ENCODE data around the gene MBLAC1. TPM values are rescaled to one million over a fixed set of nuclear protein-coding genes. Genes with fewer than 3 reads are reported as not detected.

MBLAC1 gene
- total RNA-seq, 1 experiment from 2014 or later = 0.69 TPM

DNA sequence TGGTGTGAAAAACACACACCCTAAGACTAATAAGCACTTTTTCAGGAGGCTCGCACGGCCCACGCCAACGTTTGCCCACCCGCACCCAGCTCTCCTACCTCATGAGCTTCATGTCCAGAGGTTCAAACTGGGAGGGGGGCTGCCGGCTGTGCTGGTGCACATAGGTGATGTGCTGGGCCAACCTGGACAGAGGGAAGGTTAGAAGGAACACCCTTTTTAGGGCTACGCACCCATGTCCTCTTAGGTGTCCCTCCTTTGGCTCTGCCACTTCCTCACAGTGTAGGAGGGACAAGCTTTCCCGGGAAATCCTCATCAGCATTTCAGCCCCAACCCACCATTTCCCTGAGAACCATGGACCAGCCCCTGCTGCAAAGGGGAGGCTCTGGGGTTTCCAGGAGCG lies 31.5 kb upstream of the MBLAC1 start:
- DNase-seq (ENCODE audit: extremely low read depth, low read depth) = no peak

DNA sequence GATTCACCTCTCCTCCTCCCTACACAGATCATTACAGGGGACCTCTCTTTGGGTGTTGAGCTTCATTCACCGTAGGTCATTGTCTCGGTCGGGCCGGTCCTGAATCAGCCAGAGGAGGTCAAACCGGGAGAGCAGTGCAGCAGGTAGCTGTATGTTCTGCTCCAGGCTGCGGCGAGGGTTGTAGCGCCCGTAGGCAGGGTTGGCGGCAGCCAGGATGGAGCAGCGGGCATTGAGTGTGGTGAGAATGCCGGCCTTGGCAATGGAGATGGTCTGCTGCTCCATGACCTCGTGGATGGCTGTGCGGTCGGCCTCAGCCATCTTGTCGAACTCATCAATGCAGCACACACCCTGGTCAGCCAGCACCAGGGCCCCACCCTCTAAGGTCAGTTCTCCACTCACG lies 31.1 kb upstream of the MBLAC1 start:
- no peak for DNase-seq (ENCODE audit: extremely low read depth, low read depth)

DNA sequence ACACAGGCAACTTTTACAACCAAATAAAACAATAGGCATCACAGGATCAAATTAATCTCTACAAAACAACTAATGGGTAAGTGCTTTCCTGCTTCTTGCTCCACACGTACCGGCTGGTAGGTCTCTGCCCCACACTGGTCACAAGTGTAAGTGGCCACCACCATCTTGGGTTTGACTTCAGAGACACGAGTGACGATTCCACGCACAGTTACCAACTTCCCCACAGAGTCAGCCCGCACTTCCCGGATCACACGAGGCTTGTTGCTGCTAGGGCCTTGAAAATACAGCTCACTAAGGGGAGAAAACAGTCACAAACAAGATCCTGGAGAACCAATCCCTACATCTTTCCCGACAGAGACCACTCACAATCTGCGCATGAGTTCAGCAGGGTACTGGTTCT lies 27.9 kb upstream of the MBLAC1 start:
- no peak for DNase-seq (ENCODE audit: extremely low read depth, low read depth)

DNA sequence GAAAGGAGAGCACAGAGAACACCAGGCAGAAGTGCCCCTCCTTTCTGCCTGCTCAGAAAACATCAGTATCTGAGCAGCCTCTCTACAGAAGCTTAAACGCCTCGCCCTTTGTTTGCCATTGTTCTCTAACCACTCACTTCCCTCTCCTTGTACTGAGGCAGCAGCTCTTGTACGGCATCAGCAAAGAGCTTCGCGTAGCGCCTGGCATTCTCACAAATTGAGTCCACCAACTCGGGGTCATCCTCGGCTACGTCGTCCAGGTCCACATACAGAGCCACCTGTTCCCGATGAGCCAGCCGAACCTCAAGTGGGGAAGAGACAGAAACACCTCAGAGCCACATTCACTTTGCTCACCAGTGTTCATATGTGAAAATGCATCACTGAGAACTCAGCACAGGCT lies 27.3 kb upstream of the MBLAC1 start:
- DNase-seq (ENCODE audit: extremely low read depth, low read depth) = no peak

DNA sequence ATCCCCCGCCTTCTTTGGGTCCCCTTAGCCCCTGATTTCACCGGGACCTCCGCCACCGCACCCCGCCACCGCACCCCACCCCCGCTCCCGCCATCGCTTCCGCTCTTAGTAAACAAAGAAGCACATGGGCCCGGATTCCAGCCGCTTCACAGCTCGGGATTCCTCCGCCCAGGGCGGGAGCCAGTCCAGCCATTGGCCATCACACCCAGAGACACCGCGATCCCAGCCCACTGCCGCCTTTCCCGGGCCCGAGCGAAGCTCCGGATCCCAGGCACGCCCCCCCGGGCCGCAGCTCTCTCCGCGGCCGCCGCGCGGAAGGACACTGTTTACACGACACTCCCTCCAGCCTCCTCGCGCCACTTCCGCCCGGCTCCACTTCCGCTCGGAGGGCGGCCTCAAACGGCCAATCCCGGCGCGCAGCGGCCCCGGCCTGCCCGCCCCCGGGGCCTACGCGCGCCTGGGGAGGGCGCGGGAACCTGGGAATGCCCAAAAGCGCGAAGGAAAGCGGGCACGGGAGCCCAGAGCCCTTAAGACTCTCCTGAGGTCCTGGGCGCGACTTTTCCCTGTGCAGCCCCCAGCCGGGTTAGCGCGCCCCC lies 26.2 kb upstream of the MBLAC1 start:
- DNase-seq (ENCODE audit: extremely low read depth, low read depth) = peak; percentile 92

DNA sequence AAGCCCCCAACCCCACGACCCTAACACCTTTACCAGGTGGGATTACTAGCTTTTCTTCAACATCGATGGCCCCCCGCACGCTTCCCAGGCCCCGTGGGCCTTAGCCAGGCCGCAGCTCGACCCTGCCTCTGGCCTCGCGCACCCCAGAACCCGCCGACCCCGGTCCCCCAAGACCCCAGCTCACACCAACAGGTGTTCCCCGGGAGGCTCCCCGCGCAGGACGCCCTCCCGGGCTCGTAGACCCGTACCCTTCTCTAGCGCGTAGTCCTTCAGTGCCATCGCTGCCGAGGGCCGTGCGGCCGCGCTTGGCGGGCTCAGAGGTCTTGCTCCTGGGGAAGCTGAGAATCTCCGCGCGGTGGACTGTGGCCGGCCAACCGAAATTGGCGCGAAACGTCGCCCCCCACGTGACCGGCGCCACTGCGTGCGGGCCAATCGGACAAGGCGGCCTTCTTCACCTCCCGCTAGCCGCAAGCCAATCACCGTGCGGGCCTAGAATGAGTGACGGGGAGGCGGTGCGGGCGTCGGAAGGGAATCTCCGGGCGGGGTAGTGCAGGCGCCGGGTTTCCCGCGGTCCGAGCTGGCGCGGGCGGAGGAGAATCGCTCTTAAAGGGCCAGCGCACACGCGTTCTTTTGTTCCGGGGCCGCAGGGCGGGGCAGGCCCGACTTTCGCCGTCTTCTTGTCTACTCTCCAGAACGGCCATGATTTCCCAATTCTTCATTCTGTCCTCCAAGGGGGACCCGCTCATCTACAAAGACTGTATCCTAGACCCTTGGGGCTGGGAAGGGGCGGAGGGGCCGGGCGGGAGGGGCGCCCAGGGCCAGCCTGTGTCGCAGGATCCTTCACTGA lies 25.5 kb upstream of the MBLAC1 start, which contains the start of the genes AP4M1 and MCM7:
TSS of gene AP4M1 (plus strand) at position 628 of the 847 bp plus-strand sequence. CDS start at position 700, 72 bp downstream.
TSS of gene MCM7 (minus strand) at position 382 of the 847 bp plus-strand sequence. CDS start at position 279, 103 bp downstream.
- DNase-seq (ENCODE audit: extremely low read depth, low read depth) = peak; percentile 99

DNA sequence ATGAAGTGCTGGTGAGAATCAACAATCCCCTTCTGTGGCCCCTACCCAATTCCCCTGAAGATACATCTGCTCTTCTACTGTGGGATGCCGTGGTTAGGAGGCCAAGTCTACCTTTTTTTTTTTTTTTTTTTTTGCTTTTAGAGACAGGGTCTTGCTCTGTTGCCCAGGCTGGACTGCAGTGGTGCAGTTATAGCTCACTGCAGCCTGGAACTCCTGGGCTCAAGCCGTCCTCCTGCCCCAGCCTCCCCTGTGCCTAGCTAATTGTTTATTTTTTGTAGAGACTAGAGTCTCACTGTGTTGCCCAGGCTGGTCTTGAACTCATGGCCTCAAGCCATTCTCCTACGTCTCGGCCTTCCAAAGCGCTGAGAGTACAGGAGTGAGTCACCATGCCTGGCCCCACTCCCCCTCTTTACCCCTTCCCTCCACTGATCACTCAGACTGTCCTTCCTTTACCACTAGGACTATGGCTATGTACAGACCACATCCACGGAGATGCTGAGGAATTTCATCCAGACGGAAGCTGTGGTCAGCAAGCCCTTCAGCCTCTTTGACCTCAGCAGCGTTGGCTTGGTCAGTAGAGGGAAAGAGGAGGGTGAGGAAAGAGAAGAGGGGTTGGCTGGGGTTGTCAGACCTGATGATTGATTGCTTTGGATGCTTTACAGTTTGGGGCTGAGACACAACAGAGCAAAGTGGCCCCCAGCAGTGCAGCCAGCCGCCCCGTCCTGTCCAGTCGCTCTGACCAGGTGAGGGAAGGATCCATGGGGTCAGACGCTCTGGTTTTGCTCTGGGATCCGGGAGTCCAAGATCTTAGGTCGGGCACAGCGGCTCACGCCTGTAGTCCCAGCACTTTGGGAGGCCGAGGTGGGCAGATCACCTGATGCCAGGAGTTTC lies 23.6 kb upstream of the MBLAC1 start:
- no peak for DNase-seq (ENCODE audit: extremely low read depth, low read depth)

DNA sequence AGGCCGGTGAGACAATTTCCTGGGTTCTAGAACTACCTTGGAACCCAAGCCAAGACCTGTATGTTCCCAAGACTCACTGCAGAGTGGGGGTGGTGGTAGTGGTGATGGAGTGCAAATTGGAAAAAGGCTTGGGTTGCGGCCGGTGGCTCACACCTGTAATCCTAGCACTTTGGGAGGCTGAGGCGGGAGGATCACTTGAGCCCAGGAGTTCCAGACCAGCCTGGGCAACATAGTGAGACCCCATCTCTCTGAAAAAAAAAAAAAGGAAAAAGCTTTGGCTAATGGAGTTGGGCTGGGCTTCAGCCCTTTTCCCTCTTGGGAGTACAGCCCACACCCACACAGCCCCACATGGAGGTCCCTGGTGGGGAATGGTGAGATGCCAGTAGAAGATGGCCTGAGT lies 21.2 kb upstream of the MBLAC1 start:
- DNase-seq (ENCODE audit: extremely low read depth, low read depth) = no peak

DNA sequence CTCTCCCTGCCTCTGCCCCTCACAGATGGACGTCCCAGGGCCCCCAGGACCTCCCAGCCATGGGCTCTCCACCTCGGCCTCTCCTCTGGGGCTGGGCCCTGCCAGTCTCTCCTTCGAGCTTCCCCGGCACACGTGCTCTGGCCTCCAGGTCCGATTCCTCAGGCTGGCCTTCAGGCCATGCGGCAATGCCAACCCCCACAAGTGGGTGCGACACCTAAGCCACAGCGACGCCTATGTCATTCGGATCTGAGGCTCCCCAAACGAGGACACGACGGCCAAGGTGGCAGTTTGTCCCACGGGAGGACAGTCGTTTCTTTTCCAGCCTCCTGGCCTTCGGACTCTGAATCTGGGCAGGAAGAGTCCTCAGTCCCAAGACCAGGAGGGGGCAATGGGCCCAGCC lies 20.1 kb upstream of the MBLAC1 start:
- DNase-seq (ENCODE audit: extremely low read depth, low read depth) = no peak

DNA sequence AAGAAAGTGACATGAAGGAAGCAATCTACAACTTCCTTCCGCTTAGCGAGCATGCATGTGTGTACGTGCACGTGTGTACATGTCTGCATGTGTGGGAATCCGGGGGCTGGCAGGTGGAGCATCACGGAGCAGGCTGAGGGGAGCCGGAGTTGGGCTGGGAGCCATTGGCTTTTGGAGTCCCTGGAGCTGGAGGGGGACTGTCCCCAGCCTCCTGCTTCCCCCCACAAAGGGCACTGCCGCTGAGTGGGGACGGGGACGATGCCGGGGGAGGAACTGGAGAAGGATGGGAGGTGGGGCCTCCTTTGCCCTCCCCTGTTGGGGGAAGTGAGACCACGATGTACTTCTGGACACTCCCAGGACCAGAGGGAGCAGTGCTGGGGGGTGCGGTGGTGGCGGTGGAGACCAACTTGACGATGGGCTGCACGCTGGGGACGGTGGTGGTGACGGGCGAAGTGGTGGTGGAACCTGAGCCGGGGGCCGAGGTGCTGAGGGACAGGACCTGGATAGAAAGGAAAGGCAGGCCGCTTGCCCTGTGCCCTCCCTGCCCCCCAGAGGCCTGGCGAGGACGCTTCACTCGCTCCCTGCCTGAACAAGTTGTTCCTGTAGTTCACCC lies 19.5 kb upstream of the MBLAC1 start:
- DNase-seq (ENCODE audit: extremely low read depth, low read depth) = no peak

DNA sequence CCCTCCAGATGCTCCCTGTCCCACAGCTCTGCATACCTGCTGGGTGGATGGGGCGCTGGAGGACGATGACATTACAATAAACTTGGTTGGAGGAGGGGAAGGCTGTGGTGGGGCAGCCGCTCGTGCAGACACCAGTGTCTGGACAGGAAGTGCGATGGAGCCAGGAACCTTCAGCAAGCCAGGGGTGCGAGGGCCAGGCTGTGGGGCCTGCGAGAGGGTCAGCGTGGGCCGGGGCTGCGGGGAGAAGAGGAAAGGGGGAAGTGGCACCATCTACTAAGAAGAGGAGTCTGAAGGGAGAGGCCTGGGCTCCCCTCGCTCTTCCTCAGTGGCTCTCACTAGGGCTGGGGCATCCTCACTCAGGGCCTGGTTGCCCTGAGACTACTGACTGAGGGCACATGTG lies 18.9 kb upstream of the MBLAC1 start:
- DNase-seq (ENCODE audit: extremely low read depth, low read depth) = no peak

DNA sequence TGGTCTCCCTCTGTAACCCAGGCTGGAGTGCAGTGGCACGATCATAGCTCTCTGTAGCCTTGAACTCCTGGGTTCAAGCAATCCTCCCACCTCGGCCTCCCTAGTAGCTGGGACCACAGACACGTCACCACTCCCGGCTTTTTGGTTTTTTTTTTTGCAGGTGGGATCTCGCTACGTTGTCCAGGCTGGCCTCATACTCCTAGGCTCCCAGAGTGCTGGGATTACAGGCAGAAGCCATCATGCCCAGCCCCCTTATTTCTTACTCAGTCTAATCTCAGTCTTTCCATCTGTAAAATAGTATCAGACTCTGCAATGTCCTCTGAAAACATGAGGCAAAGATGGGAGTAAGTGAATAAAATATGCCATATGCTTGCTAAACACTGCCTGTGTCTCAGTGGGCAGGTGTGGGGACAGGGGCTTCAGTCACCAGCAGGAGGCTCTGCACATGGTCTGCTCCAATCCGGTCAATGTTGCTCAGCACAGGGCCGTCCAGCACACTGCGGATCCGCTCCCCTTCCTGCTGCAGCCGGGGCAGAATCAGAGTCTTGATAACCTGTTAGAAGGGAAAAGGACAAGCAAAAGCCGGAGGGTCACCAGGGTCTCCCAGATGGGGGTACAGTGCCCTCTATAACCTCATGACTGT lies 17.1 kb upstream of the MBLAC1 start:
- no peak for DNase-seq (ENCODE audit: extremely low read depth, low read depth)

DNA sequence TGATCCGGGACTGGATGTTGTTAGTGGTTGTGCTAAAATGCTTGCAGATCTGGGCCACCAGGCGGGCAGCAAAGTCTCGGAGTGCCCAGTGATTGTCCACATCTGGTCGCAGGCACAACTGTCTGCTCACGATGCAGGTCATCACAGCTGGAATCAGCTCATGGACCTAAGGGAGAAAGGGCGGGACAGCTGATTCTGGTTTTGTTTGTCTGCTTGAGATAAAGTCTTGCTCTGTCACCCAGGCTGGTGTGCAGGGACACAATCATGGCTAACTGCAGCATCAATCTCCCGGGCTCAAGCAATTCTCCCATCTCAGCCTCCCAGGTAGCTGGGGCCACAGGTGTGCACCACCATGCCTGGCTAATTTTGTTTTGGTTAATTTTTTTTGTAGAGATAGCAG lies 15.6 kb upstream of the MBLAC1 start:
- no peak for DNase-seq (ENCODE audit: extremely low read depth, low read depth)

DNA sequence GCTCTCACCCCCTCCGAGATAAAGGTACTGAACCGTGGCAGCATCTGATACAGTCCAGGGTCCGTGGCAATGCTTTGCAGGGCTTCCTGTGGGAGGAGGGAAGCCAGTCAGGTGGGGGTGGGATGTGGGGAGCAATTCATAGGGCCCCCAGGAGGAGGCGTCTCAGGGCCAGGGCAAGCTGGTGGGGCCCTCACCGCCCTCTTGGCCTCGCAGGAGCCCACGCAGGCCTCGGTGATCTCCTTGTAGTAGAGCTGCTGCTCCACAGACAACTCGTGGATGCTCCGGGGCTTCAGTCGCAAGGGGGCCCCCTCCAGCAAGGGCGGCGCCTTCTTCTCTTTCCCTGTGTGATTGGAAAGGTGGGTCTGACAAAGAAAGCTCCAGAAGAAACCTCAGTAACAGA lies 14.9 kb upstream of the MBLAC1 start:
- no peak for DNase-seq (ENCODE audit: extremely low read depth, low read depth)

DNA sequence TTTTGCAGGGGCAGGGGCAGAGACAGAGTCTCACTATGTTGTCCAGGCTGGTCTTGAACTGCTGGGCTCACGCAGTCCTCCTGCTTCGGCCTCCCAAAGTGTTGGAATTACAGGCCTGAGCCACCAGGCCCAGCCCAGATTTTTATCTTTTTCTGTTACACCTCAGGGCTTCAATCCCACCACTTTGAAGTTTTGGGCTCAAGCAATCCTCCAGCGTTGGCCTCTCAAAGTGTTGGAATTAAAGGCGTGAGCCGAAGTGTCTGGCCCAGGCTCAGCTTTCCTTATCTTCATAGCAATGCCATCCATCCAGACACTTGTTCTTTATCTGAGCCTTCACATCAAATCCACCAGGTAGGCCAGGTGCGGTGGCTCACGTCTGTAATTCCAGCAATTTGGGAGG lies 11.7 kb upstream of the MBLAC1 start:
- DNase-seq (ENCODE audit: extremely low read depth, low read depth) = no peak

DNA sequence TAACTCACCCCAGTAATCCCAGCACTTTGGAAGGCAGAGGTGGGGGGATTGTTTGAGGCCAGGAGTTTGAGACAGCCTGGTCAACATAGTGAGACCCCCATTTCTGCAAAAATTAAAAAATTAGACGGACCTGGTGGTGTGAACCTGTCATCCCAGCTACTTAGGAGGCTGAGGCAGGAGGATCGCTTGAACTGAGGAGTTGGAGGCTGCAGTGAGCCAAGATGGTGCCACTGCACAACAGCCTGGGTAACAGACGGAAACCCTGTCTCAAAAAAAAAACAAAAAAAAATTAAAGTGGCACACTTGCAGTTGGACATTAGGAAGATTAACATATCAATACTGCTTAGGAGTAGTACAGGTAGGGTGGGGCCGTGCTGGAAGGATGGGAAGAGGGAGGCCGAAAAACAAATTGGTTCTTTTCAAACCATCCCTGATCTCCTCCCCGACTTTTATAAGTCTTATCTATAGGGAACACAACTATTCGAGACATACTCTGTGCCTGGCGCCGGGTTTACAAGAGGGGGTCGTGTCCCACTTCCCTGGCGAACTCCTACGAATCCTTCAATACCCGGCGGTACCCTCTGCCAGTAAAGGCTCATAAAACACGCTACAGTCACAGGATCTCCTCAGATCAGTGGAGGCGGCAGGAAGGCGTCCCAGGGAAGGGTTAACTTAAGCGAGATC lies 8.2 kb upstream of the MBLAC1 start:
- DNase-seq (ENCODE audit: extremely low read depth, low read depth) = no peak

DNA sequence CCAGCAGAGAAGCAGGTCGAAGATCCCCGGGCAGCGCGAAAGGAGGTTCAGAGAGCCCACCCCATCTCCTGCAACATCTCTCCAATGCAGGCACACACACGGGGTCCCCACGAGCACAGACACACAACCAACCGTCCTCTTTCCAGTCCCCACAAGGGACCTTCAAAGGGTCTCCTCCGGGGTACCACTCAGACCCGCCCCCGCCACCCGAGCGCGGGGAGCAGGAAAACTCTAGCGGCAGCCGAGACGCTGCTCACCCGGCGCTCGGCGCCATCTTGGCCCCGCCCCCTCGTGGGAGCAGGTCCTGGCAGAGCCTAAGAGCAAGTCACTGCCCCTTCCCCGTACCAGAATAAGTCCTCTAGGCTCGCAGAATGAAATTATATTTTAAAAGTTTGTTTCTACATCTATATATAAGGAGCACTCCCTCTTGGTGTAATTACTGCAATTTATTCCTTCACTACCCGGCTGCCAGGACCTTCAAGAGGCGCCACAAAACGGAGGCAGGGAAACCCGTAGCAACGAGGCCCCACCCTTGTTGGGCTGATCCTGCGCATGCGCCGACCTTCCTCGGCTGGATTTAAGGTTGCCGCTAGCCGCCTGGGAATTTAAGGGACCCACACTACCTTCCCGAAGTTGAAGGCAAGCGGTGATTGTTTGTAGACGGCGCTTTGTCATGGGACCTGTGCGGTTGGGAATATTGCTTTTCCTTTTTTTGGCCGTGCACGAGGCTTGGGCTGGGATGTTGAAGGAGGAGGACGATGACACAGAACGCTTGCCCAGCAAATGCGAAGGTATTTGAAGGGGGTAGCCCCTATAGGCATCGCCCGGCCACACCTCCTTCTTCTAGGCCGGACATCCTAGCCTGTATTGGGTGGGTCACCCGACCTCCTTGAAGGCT lies 7.4 kb upstream of the MBLAC1 start, which contains the start of the genes CNPY4 and TAF6:
TSS of gene CNPY4 (plus strand) at position 563 of the 898 bp plus-strand sequence. CDS start at position 674, 111 bp downstream.
TSS of gene TAF6 (minus strand) at position 287 of the 898 bp plus-strand sequence. CDS start 5,149 bp downstream, outside the sequence.
- DNase-seq (ENCODE audit: extremely low read depth, low read depth) = peak; percentile 95

All from NCI-H460 (cell line).